GM19467 (cell line): ENCODE results near the gene HSF2BP.
"Not testable (repeated sequence)": the region's sequence is repeated elsewhere in the genome, so short reads cannot be mapped to it uniquely, and the experiment has no call there.

ENCODE experiments used
- ATAC-seq: cut with Tn5 transposase; IDR thresholded peaks from one replicate; pipeline ENCODE4 v1.9.1; 2021; ENCODE audit warnings: mild to moderate bottlenecking, moderate library complexity; ENCODE audit not compliant: unreplicated experiment

Gene HSF2BP

DNA sequence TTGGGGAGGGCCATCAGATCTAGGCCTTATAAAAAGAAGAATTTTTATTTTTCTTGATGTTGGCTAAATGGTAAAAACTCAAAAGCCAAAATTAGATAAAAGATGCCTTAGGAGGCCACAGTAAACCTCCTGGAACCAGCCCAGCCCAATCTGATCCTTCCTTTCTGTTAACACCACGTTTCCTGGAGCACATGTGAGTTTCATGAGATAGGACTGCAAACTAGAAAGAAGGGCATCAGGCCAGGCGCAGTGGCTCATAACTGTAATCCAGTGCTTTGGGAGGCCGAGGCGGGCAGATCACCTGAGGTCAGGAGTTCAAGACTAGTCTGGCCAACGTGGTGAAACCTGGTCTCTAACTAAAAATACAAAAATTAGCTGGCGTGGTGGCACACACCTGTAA lies 6.7 kb downstream of the HSF2BP start:
- ATAC-seq: no peak

DNA sequence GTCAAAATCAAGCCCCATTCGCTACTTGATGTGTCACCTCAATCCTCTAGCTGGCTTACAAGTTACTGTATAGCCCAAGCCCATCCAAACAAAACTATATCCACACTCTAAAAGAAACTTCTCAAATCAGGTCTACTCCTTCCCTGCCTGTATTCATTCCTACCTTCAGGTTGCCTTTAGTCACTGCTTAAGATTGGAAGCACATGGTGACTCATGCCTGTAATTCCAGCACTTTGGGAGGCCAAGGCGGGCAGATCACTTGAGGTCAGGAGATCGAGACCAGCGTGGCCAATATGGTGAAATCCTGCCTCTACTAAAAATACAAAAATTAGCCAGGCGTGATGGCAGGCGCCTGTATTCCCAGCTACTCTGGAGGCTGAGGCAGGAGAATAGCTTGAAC lies 7.4 kb downstream of the HSF2BP start:
- ATAC-seq: not testable (repeated sequence)

DNA sequence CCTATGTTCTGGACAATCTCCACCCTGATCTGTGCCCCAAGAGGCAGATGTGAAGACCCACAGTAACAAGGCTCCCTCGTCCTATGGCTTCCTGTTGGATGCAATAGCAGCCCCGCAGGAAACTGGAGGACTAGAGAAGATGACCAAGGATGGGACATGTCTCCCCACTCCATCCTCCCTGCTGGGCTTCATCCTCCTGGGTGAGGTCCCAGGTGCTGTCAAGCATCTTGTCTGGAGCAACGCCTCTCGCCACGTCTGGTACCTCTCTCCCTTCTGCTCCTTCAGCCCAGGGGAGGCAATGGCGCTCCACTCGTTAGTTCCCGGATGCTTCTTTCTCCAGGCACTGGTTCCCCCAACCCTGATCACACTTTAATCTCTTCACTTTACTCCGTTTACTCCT lies 11.1 kb downstream of the HSF2BP start:
- ATAC-seq: no peak

DNA sequence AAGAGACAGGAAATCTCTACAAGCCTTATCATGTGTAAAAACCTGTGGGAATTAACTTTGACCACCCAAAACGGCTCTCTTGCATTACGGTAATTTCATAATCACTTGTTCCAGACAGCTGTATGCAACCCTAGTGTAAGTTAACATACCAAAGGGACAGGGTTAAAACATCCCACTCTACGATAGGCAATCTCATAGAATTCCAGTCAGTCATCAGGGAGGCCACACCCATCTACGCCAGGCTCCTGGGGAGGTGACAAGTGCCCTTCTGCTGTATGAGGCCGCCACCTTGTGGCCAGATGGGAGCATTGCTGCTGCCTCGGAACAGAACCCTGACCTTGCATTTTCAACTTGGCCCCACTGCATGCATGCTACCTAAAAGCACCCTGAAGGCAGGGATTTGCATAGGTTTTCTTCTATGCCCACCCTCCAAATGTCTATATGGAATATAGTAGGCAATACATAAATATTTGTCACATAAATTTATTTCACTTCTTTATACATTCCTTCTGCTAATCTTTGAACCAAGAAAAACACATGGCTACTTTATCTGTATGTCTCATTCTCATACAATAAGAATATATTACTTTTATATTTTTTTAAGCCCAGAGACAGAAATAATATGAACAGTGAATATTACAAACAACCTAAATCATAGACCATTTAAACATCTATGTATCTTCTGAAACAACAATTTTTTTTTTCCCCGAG lies 12.6 kb downstream of the HSF2BP start:
- ATAC-seq: peak; percentile 76

DNA sequence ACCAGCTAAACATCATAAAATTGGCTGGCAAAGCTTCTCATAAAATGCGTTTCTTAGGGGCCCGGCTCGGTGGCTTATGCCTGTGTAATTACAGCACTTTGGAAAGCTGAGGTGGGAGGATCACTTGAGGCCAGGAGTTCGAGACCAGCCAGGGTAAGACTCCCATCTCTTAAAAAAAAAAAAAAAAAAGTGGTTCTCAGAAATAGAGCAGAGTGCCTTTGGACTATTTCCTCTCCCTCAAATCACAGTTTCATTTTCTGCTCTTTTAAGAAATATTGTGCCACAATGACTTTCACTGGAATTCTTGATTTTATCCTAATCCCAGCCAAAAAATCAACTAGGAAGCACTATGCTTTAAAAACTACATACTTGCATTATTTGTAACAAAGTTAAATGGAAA lies 13.3 kb downstream of the HSF2BP start:
- no peak for ATAC-seq

DNA sequence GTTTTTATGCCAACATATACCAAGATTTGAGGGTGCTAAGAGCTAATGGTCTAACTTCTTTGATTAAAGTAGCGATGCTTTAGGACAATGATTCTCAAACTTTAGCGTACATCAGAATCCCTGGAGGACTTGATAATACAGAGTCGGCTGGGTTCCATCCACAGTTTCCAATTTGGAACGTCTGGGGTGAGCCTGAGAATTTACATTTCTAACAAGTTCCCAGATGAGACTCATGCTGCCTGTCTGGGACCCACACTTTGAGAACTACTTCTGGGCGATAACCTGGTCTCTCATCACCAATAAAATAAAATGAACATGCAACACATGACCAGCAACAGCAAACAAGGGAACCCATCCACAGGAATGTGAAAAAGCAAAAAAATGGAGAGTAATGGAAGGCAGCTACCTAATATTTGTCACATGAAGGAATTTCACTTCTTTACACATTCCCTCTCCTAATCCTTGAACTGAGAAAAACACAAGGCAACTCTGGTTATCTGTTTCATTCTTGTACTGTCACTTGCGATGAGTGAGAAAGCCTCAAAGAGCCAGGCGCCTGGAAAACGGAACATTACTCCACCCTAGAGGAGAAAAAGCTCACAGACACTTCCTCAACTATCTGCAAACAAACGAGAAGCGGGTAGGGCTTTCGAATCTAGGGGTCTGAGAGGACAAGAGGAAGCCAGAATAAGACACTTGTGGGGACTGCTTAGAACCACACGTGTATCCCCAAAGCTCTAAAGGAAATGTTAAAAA lies 14.0 kb downstream of the HSF2BP start:
- ATAC-seq: no peak

DNA sequence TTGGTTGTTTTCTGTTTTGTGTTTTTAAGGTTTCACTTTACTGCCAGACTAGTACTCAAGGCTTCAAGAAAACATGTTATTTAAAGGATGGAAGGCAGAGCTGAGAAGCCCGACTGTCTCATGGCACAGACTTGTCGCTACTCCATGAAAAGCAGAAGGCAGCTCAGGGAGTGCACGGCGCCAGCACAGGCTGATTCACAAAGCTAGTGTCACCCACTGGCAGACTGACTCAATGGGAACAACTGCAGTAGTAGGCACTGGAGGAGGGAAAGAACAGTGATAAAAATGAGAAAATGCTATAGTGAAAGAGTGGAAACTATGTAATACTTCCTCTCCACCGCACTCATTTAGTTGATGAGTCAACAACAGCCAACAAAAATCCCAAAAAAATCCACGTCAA lies 14.7 kb downstream of the HSF2BP start:
- no peak for ATAC-seq

DNA sequence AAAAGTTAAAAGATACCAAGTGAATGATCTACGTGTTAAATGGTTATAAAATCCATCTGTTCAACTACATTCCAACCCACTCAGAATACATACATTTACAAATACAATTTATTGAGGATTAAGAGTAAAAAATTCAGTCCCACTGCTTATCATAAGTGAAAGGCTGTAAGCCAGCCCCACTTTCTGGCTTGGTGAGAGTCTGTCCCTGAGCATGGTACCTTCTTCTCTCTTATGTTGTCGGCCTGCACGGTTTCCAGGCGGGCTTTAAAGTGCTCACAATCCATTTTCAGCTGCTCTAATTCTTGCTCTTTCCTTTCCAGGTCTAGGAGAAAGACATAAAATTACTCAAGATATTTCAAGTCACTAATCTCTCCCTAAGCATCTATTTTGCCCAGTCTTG lies 15.2 kb downstream of the HSF2BP start:
- ATAC-seq: no peak

DNA sequence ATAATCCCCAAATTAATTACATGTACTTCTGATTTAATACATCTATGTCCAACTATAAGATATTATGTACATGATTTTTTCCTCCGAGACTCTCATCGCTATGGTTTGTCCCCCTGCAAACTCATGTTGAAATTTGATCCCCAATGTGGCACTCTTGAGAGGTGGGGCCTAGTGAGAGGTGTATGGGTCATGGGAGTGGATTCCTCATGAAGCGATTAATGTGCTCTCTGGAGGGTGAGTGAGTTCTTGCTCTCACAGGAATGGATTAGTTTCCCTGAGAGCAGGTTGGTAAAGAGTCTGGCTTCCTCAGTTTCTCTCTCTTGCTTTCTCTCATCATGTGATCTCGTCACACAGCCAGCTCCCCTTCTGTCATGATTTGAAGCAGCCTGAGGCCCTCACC lies 16.1 kb downstream of the HSF2BP start:
- ATAC-seq: no peak

DNA sequence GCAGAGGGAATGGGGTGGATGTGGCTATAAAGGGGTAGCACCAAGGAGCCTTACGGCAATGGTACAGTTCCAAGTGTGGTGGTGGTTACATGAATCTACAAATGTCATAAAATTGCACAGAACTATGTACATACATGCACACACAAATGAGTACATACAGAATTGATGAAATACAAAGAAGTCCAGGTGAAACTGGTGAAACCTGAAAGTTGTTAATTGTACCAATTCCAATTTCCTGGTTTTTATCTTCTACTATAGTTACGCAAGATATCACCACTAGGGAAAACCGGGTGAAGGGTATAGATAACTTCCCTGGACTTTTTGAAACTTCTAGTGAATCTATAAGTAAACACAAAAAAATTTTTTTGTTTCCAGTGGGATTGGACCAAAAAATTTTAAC lies 18.9 kb downstream of the HSF2BP start:
- ATAC-seq: no peak

DNA sequence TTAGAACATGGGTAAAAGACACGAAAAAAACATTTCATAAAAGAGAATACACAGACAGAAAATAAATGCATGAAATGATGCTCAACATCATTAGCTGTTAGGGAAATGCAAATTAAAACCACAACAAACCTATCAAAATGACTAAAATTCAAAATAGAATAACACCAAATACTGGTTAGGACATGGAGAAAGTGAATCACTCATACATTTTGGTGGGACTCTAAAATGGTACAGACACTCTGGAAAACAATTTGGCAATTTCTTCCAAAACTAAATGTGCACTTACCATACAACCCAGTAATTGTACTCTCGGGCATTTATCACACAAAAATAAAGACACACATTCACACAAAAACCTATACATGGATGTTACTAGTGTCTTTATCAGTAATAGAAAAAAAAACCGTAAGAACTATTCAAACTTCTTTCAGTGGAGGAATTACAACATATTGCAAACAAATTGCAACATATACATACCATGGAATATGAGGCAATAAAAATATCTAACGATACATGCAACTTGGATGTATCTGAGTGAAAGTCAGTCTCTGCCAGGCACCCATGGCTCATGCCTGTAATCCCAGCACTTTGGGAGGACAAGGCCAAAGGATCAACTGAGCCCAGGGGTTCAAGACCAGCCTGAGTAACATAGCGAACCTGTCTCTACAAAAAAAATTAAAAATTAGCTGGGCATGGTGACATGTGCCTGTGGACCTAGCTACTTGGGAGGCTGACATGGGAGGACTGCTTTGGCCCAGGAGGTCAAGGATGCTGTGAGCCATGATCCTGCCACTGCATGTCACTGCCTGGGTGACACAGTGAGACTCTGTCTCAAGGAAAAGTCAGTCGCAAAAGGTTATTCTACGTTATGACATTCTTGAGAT lies 19.6 kb downstream of the HSF2BP start:
- no peak for ATAC-seq

DNA sequence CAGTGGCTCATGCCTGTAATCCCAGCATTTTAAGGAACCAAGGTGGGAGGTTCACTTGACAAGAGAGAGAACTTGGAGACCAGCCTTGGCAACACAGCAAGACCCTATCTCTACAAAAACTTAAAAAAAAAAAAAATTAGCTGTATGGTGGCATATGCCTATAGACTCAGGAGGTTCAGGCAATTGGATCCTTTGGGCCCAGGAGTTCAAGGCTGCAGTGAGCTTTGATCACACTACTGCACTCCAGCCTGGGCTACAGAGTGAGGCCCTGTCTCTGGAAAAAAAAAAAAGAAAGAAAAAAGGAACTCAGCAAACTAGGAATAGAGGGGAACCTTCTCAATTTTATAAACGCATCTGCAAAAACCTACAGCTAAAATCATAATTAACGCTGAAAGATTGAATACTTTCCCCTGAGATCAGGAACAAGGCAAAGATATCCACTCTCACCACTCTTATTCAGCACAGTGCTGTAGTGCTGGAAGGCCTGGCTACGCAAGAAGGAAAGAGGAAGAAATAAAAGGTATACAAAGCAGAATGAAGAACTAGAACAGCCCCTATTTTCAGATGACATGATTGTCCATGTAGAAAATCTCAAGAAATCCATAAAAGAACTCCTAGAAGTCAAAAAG lies 21.6 kb downstream of the HSF2BP start:
- ATAC-seq: no peak

DNA sequence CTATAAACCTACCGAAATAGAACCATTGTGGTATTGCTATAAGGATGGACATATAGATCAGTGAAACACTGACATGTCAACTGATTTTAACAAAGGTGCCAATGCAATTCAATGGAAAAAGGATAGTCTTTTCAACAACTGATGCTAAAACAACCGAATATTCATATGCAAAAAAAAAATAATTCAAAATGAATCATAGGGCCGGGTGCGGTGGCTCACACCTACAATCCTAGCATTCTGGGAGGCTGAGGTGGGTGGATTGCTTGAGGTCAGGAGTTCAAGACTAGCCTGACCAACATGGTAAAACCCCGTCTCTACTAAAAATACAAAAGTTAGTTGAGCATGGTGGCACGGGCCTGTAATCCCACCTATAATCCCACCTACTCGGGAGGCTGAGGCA lies 23.9 kb downstream of the HSF2BP start:
- no peak for ATAC-seq

DNA sequence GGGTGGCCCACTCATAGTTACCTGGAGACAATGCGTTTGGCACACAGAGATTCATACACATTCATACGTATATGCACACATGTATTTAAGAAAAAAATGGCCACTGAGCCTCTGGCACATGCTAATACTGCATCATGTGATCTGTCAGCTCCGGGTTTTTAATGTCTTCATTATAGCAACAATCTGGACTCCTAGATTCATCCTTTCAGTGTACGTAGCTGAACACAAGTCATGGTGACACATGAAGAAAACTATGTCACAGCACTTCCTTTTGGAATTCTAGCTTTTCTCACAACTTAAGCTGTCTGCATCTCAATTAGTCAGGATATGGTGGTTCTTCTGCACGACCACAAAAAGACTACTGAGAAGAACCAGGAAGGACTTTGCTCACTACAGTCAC lies 24.7 kb downstream of the HSF2BP start:
- ATAC-seq: no peak

DNA sequence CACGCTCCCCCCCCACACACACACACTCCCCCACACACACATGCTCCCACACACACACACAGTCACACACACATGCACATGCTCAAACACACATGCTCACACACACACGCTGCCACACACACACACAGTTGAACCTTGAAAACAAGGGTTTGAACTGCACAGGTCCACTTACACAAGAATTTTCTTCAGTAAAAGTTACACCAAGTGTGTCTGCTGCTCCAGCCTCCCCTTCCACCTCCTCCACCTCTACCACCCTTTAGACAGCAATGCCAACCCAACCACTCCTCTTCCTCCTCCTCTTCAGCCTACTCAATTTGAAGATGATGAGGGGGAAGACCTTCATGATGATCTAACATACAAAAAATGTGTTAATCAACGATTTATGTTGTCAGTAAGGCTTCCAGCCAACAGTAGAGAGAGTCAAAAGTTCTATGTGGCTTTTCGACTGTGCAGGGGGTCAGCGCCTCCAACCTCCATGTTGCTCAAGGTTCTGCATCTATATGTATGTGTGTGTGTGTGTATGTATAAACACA lies 26.8 kb downstream of the HSF2BP start:
- no peak for ATAC-seq

DNA sequence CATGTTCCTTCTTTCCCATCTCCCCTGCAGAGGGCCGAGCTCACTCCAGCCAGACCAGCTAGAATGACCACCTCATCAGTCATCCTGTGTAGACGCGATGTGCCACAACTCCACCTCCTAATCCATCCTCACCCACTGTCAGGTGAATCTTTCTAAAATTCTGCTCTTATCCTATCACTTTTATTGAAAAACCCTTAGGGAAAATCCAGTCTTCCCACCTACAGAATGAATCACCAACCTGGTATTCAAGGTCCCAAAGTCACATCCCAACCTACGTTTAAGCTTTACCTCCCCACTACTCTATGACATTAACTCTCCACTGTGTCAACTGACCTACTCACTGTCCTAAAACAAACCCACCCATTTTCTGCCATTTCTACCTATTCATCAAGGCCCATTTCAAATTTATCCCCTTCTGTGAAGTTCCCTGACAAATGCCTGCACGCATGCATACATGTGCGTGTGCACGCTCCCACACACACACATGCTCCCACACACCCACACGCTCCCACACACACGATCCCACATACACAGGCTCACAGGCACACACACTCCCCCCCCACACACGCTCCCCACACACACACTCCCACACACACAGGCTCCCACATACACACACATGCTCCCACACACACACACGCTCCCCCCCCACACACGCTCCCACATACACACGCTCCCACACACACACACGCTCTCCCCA lies 27.7 kb downstream of the HSF2BP start:
- no peak for ATAC-seq

DNA sequence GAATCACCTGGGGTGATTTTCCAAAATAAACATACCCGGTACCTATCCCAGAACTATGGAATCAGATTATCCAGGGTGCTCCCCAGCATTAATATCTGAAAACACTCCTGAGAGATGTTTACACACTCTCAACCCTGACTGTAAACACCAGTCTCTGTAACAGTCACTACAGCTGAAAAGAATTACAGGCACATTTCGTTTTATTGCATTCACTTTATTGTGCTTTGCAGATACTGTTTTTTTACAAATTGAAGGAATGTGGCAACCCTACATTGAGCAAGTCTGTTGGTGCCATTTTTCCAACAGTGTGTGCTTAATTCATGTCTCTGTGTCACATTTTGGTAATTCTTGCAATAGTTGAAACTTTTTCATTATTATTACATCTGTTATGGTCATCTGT lies 31.8 kb downstream of the HSF2BP start:
- no peak for ATAC-seq

DNA sequence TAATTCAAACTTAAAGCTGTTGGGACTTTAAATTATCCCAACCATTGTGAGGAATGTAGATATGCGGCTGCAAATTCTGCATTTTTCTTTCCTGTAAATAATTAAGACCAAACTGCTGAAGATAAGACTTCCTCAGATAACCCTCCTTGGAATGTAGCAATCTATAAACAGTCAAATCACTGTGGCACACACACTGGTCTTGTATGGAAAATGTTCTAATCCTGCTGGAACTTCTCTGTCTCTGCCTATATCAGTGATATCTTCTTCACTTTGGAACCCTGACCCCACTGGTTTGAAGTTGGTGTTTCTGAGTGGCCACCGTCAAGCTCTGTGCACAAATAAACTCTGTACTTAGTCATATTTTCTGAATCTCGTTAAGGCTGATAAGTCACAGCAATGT lies 32.9 kb downstream of the HSF2BP start:
- no peak for ATAC-seq

DNA sequence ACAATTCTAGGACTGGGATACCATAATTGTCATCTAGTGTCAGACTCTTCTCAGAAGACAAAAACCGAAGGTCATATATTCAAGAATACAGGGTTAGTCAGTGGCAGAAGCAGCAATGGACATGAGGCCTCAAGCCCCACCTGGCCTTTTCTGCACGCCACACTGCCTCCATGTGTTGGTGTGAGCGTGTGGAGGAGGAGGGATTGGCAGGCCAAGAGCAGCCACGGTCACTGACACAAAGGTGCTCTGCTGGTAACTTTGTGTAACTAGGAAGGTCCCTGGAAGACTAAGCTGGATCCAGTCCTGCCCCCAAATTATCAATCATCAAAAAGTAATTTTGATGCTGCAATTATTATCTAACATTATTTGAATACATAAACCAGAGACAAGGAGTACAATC lies 34.9 kb downstream of the HSF2BP start:
- ATAC-seq: no peak

DNA sequence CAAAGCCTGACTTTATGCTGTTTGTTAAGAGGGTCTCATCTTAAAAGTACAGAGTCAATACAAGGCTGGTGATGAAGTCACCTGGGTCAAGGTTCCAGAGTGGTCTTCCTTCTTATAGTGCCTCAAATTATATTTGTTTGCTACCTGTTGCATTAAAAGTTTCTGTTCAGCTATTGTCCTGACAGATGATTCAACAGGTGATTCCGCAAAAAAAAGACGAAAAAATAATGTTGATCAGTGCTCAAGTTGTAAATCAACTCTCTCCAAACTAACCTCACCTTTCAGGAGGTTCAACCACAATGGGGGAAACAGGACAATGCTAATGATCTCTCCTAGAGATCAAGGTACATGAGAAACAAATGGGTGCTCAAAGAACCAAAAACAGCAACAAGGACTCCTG lies 35.7 kb downstream of the HSF2BP start:
- ATAC-seq: no peak
